GM12878 (cell line): ENCODE results near the gene MTA3. TPM values are rescaled to one million over a fixed set of nuclear protein-coding genes. Genes with fewer than 3 reads are reported as not detected.

ENCODE experiments used
- ATAC-seq: fragments of 200-7000 bp; cut with Tn5 transposase; 3 replicates; pipeline ENCODE4 v1.9.1; 2020; ENCODE audit warnings: mild to moderate bottlenecking, moderate library complexity
- BruUV-seq: library from RNA; stranded (reverse); fragments of 400-500 nt; replicated peaks from 2 replicates; lab custom pipeline; 2021; lab: Mats Ljungman, UMichigan
- CTCF ChIA-PET: fragments of 300-600 bp; sonication (Branson Sonifier 250); formaldehyde crosslinking; extraction: SDS; loops from one replicate; lab custom pipeline; 2021; ENCODE audit warnings: inconsistent platforms; lab: Yijun Ruan, JAX
- POLR2A ChIA-PET: fragments of 350-600 bp; formaldehyde crosslinking; extraction: SDS; loops from one replicate; lab custom pipeline; 2021; ENCODE audit warnings: inconsistent platforms; lab: Charles Lee
- RAD21 ChIA-PET: fragments of 300-600 bp; sonication (Branson Sonifier 250); formaldehyde crosslinking; loops from one replicate; lab custom pipeline; 2023; ENCODE audit warnings: antibody characterized with exemption; ENCODE audit not compliant: unreplicated experiment; lab: Charles Lee
- SMC1A ChIA-PET: fragments of 300-600 bp; sonication (Branson Sonifier 250); formaldehyde crosslinking; loops from one replicate; lab custom pipeline; 2023; ENCODE audit not compliant: unreplicated experiment, uncharacterized antibody; lab: Charles Lee
- DNase-seq: peaks from one replicate; pipeline ENCODE4 v3.0.0-alpha.2; 2011; ENCODE audit warnings: low read depth, low spot score
- FAIRE-seq: peaks from 3 replicates; lab custom pipeline; 2011; peaks lifted over from hg19 to GRCh38; lab: Jason Lieb, UNC
- H2AFZ ChIP-seq: 2 replicates; pipeline ENCODE4 v1.6.0; 2011; ENCODE audit warnings: low read depth, low read length, control low read depth; ENCODE audit not compliant: control insufficient read depth
- H3K27ac ChIP-seq: 2 replicates; pipeline ENCODE4 v1.5.1; 2011; ENCODE audit warnings: control low read depth; ENCODE audit not compliant: control insufficient read depth, insufficient read depth
- H3K27me3 ChIP-seq, 2 experiments: replicated peaks in 1 of 2; 2 replicates each; pipeline versions ENCODE4 v1.6.0 to v1.6.1; 2011; ENCODE audit warnings: low read length in 1 of 2; ENCODE audit not compliant: control insufficient read depth in 2 of 2, insufficient read depth in 2 of 2
- H3K36me3 ChIP-seq, 2 experiments: 2 replicates each; pipeline ENCODE4 v1.5.1; 2011; ENCODE audit warnings: low read length in 1 of 2; ENCODE audit not compliant: control insufficient read depth in 2 of 2, insufficient read depth in 2 of 2
- H3K4me1 ChIP-seq: 2 replicates; pipeline ENCODE4 v1.6.1; 2011; ENCODE audit warnings: mild to moderate bottlenecking, low read length, moderate library complexity, mixed read lengths; ENCODE audit not compliant: control insufficient read depth, insufficient read depth
- H3K4me2 ChIP-seq: 2 replicates; pipeline ENCODE4 v1.6.0; 2011; ENCODE audit warnings: control low read depth; ENCODE audit not compliant: control insufficient read depth, insufficient read depth
- H3K4me3 ChIP-seq: fragments of 200-600 bp; sonication (generic); 2 replicates; pipeline ENCODE4 v1.5.1; 2016
- H3K79me2 ChIP-seq: 2 replicates; pipeline ENCODE4 v1.6.0; 2011; ENCODE audit warnings: low read length; ENCODE audit not compliant: control insufficient read depth, insufficient read depth
- H3K9ac ChIP-seq: 2 replicates; pipeline ENCODE4 v1.8.0; 2011; ENCODE audit warnings: low read length, control low read depth, mixed read lengths; ENCODE audit not compliant: control insufficient read depth, insufficient read depth
- H3K9me3 ChIP-seq: replicated peaks from 3 replicates; pipeline ENCODE4 v1.5.1; 2011; ENCODE audit warnings: mild to moderate bottlenecking, low read length; ENCODE audit not compliant: control insufficient read depth, insufficient read depth
- H4K20me1 ChIP-seq: 2 replicates; pipeline ENCODE4 v1.6.0; 2011; ENCODE audit not compliant: control insufficient read depth, insufficient read depth
- BCLAF1 ChIP-seq: fragments of 450-650 bp; IDR thresholded peaks from 2 replicates; pipeline ENCODE4 v1.6.1; 2017; ENCODE audit warnings: antibody characterized with exemption, mild to moderate bottlenecking, moderate library complexity
- CEBPZ ChIP-seq: fragments of 150-350 bp; IDR thresholded peaks from 2 replicates; pipeline ENCODE4 v1.6.1; 2016; ENCODE audit warnings: low read depth, low read length
- GABPA ChIP-seq: IDR thresholded peaks from 2 replicates; pipeline ENCODE4 v1.6.1; 2014; ENCODE audit warnings: antibody characterized with exemption, low read depth, mild to moderate bottlenecking, inconsistent platforms
- HDGF ChIP-seq: fragments of 450-650 bp; IDR thresholded peaks from 2 replicates; pipeline ENCODE4 v1.6.1; 2016; ENCODE audit warnings: antibody characterized with exemption
- MXI1 ChIP-seq: fragments of 150-350 bp; IDR thresholded peaks from 2 replicates; pipeline ENCODE4 v1.6.1; 2011; ENCODE audit warnings: low read depth, mild to moderate bottlenecking, inconsistent platforms, low read length, improper control_type of control experiment
- NR2C1 ChIP-seq: fragments of 450-650 bp; IDR thresholded peaks from 2 replicates; pipeline ENCODE4 v1.6.1; 2017; ENCODE audit warnings: antibody characterized with exemption, mild to moderate bottlenecking, moderate library complexity
- NR2C2 ChIP-seq: IDR thresholded peaks from 2 replicates; pipeline ENCODE4 v1.6.1; 2011; ENCODE audit warnings: borderline replicate concordance, low read depth; ENCODE audit not compliant: control insufficient read depth, insufficient read length
- NR2F1 ChIP-seq: fragments of 450-650 bp; conservative IDR thresholded peaks from 2 replicates; pipeline ENCODE4 v1.6.1; 2017; ENCODE audit warnings: mild to moderate bottlenecking
- SKIL ChIP-seq: fragments of 450-650 bp; IDR thresholded peaks from 2 replicates; pipeline ENCODE4 v1.6.1; 2017; ENCODE audit warnings: mild to moderate bottlenecking, low read depth, inconsistent platforms; ENCODE audit not compliant: poor library complexity, severe bottlenecking
- ZBED1 ChIP-seq: IDR thresholded peaks from 2 replicates; pipeline ENCODE4 v1.6.1; 2016; ENCODE audit warnings: borderline replicate concordance
- ZNF274 ChIP-seq: IDR thresholded peaks from one replicate; pipeline ENCODE4 v1.8.0; 2011; ENCODE audit not compliant: insufficient read length, insufficient read depth
- WGBS: methylation state at CpG from one replicate; pipeline ENCODE4 v1.1.6; 2016; ENCODE audit warnings: low lambda C conversion rate; ENCODE audit not compliant: insufficient replicate concordance, insufficient coverage; ENCODE audit errors: missing lambda C conversion rate; 5-methylcytosine and 5-hydroxymethylcytosine counted together
- in situ Hi-C: fragments of 300-500 bp; cut with MboI; formaldehyde crosslinking; loops from 9 replicates; pipeline ENCODE4 v1.14.3; 2018; ENCODE audit warnings: mixed read lengths
- intact Hi-C: fragments of 100-400 bp; cut with micrococcal nuclease; formaldehyde crosslinking; loops from one replicate; pipeline ENCODE4 v1.14.2; 2022; ENCODE audit not compliant: unreplicated experiment
- polyA plus RNA-seq, 11 experiments: library from polyadenylated mRNA; depleted of rRNA in 4 of 11; unstranded in 6 of 11; stranded (reverse) in 5 of 11; fragments of >200 nt; fragmentation: Nextera tagmentation in 4 of 11; fragmentation: Illumina TruSeq in 1 of 11; extraction: Ambion mirVana in 4 of 11; extraction: Trizol in 1 of 11; gene quantifications; 1 replicate in 1 of 11; 2 replicates in 10 of 11; pipeline versions ENCODE4 v1.2.1 to v1.2.3, GENCODE V29; 2011 to 2016; ENCODE audit warnings: inconsistent platforms in 2 of 11, missing spikeins in 2 of 11, low read depth in 1 of 11
- total RNA-seq, 4 experiments: library from RNA; depleted of rRNA in 3 of 4; stranded (reverse); fragments of >200 nt in 3 of 4; fragmentation: Illumina TruSeq in 1 of 4; extraction: Trizol in 1 of 4; gene quantifications; 2 replicates each; pipeline versions ENCODE4 v1.2.1 to v1.2.3, GENCODE V29; 2013 to 2021

MTA3 gene
- total and polyA plus RNA-seq, 10 of the 15 experiments (the other 5 are each of a cell fraction or from before 2014, with no cell fraction given), result 17.6 to 45.5 (median 26.5) TPM

- no peak overlapping the region for H3K4me3 ChIP-seq
- no peak overlapping the region for H3K9ac ChIP-seq
- ChIA-PET POLR2A (no interaction called here), CTCF (interaction anchor here (0.7 to 1.6 kb wide), 6 partner anchors 13 to 270 kb away, joined by 3 to 5 read pairs (median 3); no protein-coding TSS in a partner anchor), SMC1A (interaction anchor here (0.7 to 3.0 kb wide), 9 partner anchors 10 to 94 kb away, joined by 3 to 10 read pairs (median 4); no protein-coding TSS in a partner anchor), RAD21 (interaction anchor here (1.0 to 1.4 kb wide), 2 partner anchors 39 to 116 kb away, joined by 3 to 4 read pairs; no protein-coding TSS in a partner anchor)
- no peak overlapping the region for H3K4me2 ChIP-seq
- BruUV-seq, result no TSS peak
- no peaks in the 10 kb centered on the region for H4K20me1 ChIP-seq
- H3K4me1 ChIP-seq, result peaks cover 25% of the 10 kb centered on the region
- ATAC-seq (no peak), DNase-seq (no peak), FAIRE-seq (no peak)
- H3K79me2 ChIP-seq, result no peaks in the 10 kb centered on the region
- intact Hi-C loops (loop anchor here (10.0 kb wide), 1 partner anchor 263 kb away; the partner anchor contains the start of gene KCNG3), in situ Hi-C loops (no loop called here)
- no peak overlapping the region for H3K27ac ChIP-seq
- no peaks in the 10 kb centered on the region for H3K27me3 ChIP-seq
- H2AFZ ChIP-seq, result no peak overlapping the region
- no peaks in the 10 kb centered on the region for H3K36me3 ChIP-seq
- WGBS, result 80% methylated on average over 4 of the region's 4 CpGs
- H3K9me3 ChIP-seq, result no peaks in the 10 kb centered on the region
- TF ChIP-seq HDGF, result no peak
- no peak for TF ChIP-seq NR2C1
- TF ChIP-seq MXI1, result no peak
- TF ChIP-seq SKIL, result no peak
- TF ChIP-seq NR2F1, result no peak
- no peak for TF ChIP-seq CEBPZ
- TF ChIP-seq BCLAF1, result no peak
- TF ChIP-seq ZNF274, result no peak
- no peak for TF ChIP-seq NR2C2
- no peak for TF ChIP-seq ZBED1
- no peak for TF ChIP-seq GABPA
Measured at GRCh38 chr2:42757981-42758740, 189.7 kb downstream of the MTA3 start.
